Peyer's patch (tissue), 4 donors: ENCODE measurements around the gene PTPRK.

ENCODE experiments used
- POLR2A ChIP-seq, 2 donors: fragments of 450-650 bp; IDR thresholded peaks; one replicate each; pipeline ENCODE4 v1.5.1; 2017; ENCODE audit warnings: antibody characterized with exemption in 2 of 2, mild to moderate bottlenecking in 2 of 2, moderate library complexity in 2 of 2
- TF ChIP-seq, protein P1 (sequence below), 6 experiments: fragments of 450-650 bp in 4 of 6; fragments of 200-600 bp in 2 of 6; sonication (generic) in 1 of 6; IDR thresholded peaks; one replicate each; pipeline ENCODE4 v1.5.1; 2017 to 2019; ENCODE audit warnings: antibody characterized with exemption in 6 of 6, mild to moderate bottlenecking in 3 of 6, moderate library complexity in 1 of 6

DNA sequence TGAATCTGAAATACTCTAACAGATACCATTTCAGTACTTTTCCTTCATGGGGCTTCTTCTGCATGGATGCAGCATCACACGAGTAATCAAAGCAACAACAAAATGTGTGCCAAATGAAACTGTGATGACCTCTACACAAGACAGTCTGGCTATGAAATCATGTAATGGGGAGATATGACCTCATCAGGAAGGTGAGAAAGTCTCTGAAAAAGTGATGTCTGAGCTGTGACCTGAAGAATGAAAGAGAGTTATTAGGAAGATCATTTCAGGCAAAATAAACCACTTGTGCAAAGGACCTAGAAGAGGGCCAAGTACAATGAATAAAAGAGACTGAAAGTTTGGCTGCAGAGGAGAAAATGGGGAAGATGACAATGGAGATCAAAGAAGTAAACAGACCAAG is 182.8 kb downstream of the PTPRK start:
- TF ChIP-seq, protein P1, sequence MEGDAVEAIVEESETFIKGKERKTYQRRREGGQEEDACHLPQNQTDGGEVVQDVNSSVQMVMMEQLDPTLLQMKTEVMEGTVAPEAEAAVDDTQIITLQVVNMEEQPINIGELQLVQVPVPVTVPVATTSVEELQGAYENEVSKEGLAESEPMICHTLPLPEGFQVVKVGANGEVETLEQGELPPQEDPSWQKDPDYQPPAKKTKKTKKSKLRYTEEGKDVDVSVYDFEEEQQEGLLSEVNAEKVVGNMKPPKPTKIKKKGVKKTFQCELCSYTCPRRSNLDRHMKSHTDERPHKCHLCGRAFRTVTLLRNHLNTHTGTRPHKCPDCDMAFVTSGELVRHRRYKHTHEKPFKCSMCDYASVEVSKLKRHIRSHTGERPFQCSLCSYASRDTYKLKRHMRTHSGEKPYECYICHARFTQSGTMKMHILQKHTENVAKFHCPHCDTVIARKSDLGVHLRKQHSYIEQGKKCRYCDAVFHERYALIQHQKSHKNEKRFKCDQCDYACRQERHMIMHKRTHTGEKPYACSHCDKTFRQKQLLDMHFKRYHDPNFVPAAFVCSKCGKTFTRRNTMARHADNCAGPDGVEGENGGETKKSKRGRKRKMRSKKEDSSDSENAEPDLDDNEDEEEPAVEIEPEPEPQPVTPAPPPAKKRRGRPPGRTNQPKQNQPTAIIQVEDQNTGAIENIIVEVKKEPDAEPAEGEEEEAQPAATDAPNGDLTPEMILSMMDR (IDR thresholded peaks at IDR 0.05): no peak
- TF ChIP-seq POLR2A (IDR thresholded peaks at IDR 0.05): no peak
